ENCODE results near the gene GPHA2. TPM values are rescaled to one million over a fixed set of nuclear protein-coding genes. Genes with fewer than 3 reads are reported as not detected.

Gene GPHA2
- total RNA-seq, 2 experiments from 2014 or later = 0.34 TPM; not detected in 1

GRCh38 chr11:64929625-64930024 lies 6.1 kb downstream of the GPHA2 start:
- Mint-ChIP-seq H3K27me3 (no peaks in the 10 kb centered on the region), H3K4me1 (no peaks in the 10 kb centered on the region), H3K27ac (no peak overlapping the region), H3K9me3 (ENCODE audit: low read depth) (no peaks in the 10 kb centered on the region), H3K4me3 (no peak overlapping the region), H3K36me3 (ENCODE audit: low read depth) (peaks cover 12% of the 10 kb centered on the region)
- intact Hi-C loops (cut with DNase I, micrococcal nuclease) = no loop called here
- ATAC-seq (no peak), DNase-seq (no peak)
- ChIA-PET POLR2A (no interaction called here), CTCF (interaction anchor here (0.6 kb wide), 1 partner anchor 40 kb away, joined by 5 read pairs; no protein-coding TSS in a partner anchor)

GRCh38 chr11:64928957-64929356 lies 6.7 kb downstream of the GPHA2 start:
- Mint-ChIP-seq H3K4me1 (peaks cover 5% of the 10 kb centered on the region), H3K27ac (no peak overlapping the region), H3K27me3 (no peaks in the 10 kb centered on the region), H3K4me3 (no peak overlapping the region), H3K9me3 (ENCODE audit: low read depth) (no peaks in the 10 kb centered on the region), H3K36me3 (ENCODE audit: low read depth) (peaks cover 12% of the 10 kb centered on the region)
- no peak for ATAC-seq
- ChIA-PET POLR2A (no interaction called here), CTCF (interaction anchor here (0.7 kb wide), 1 partner anchor 85 kb away, joined by 3 read pairs; the partner anchor contains the start of gene ARL2)
- intact Hi-C loops (cut with DNase I, micrococcal nuclease) = no loop called here
- DNase-seq = no peak

GRCh38 chr11:64926689-64927088 lies 9.0 kb downstream of the GPHA2 start:
- CTCF ChIA-PET = interaction anchor here (0.6 kb wide), 1 partner anchor 39 kb away, joined by 3 read pairs; no protein-coding TSS in a partner anchor
- H3K4me3 Mint-ChIP-seq = no peak overlapping the region
- peaks cover 9% of the 10 kb centered on the region for H3K4me1 Mint-ChIP-seq
- POLR2A ChIA-PET = no interaction called here
- ATAC-seq = no peak
- intact Hi-C loops (cut with DNase I, micrococcal nuclease) = no loop called here
- no peaks in the 10 kb centered on the region for H3K27me3 Mint-ChIP-seq
- H3K27ac Mint-ChIP-seq = no peak overlapping the region
- no peak for DNase-seq
- peaks cover 8% of the 10 kb centered on the region for H3K36me3 Mint-ChIP-seq (ENCODE audit: low read depth)
- no peaks in the 10 kb centered on the region for H3K9me3 Mint-ChIP-seq (ENCODE audit: low read depth)

DNA sequence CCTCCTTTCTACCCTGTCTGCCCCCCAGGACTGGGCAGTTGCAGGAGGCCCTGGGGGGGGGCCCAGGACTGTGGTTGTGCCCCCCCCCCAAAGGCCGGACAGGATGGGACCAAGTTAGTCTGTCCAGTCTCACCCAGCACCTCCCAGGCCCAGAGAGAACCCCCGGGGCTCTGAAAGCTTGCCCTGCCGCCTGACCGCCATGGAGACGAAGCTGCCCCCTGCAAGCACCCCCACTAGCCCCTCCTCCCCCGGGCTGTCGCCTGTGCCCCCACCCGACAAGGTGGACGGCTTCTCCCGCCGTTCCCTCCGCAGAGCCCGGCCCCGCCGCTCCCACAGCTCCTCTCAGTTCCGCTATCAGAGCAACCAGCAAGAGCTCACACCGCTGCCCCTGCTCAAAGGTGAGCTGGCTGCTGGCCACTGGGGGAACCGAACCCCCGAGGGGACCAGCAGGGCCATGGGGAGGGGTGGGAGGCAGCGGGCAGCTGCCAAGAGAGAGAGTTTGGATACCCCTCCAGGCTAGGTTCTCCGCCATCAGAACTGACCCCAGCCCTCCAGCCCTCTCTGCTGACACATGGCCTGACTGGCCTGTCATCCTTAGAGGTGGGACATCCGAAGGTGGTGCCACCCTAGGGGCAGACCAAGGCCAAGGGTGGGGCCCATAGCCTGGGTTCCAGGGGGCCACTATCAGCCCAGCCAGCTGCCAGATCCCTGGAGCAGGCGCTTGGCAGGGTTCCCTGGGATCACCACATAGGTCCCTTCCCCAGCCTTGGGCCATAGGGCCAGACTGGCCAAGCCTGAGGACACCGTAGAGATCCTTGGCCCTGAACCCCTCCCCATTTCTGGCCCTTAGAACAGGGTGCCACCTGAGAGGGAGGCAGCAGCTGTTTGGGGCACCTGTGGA lies 9.9 kb downstream of the GPHA2 start:
- H3K27me3 Mint-ChIP-seq = no peaks in the 10 kb centered on the region
- no peaks in the 10 kb centered on the region for H3K9me3 Mint-ChIP-seq (ENCODE audit: low read depth)
- CTCF ChIA-PET = interaction anchor here (0.6 kb wide), 1 partner anchor 142 kb away, joined by 3 read pairs; no protein-coding TSS in a partner anchor
- DNase-seq (no peak), ATAC-seq (no peak)
- peaks cover 9% of the 10 kb centered on the region for H3K4me1 Mint-ChIP-seq
- H3K27ac Mint-ChIP-seq = no peak overlapping the region
- peaks cover 6% of the 10 kb centered on the region for H3K36me3 Mint-ChIP-seq (ENCODE audit: low read depth)
- intact Hi-C loops (cut with DNase I, micrococcal nuclease) = loop anchor here in 1 of 2 experiments (2.0 kb wide), 1 partner anchor 47 kb away; the partner anchor contains the start of gene EHD1
- H3K4me3 Mint-ChIP-seq = peak overlapping the region; percentile 81
- POLR2A ChIA-PET = no interaction called here

GRCh38 chr11:64924910-64925284 lies 10.8 kb downstream of the GPHA2 start:
- intact Hi-C loops (cut with DNase I, micrococcal nuclease) = loop anchor here (1.0 to 2.0 kb wide), 12 partner anchors 45 to 690 kb away; partner anchors contain the start of genes EHD1 (in 2 of the 2), SNX15 (in 2 of the 2), CAPN1 (in 1 of the 2) and CDCA5 (in 1 of the 2)
- peaks cover 2% of the 10 kb centered on the region for H3K36me3 Mint-ChIP-seq (ENCODE audit: low read depth)
- H3K4me1 Mint-ChIP-seq = peaks cover 9% of the 10 kb centered on the region
- no peaks in the 10 kb centered on the region for H3K27me3 Mint-ChIP-seq
- DNase-seq = peak; percentile 46
- H3K27ac Mint-ChIP-seq = peak overlapping the region; percentile 29
- no peaks in the 10 kb centered on the region for H3K9me3 Mint-ChIP-seq (ENCODE audit: low read depth)
- ATAC-seq = no peak
- CTCF ChIA-PET = interaction anchor here (0.6 to 1.1 kb wide), 2 partner anchors 91 to 122 kb away, joined by 3 read pairs; partner anchors contain the start of gene MAP4K2
- H3K4me3 Mint-ChIP-seq = peak overlapping the region; percentile 81
- POLR2A ChIA-PET = no interaction called here

DNA sequence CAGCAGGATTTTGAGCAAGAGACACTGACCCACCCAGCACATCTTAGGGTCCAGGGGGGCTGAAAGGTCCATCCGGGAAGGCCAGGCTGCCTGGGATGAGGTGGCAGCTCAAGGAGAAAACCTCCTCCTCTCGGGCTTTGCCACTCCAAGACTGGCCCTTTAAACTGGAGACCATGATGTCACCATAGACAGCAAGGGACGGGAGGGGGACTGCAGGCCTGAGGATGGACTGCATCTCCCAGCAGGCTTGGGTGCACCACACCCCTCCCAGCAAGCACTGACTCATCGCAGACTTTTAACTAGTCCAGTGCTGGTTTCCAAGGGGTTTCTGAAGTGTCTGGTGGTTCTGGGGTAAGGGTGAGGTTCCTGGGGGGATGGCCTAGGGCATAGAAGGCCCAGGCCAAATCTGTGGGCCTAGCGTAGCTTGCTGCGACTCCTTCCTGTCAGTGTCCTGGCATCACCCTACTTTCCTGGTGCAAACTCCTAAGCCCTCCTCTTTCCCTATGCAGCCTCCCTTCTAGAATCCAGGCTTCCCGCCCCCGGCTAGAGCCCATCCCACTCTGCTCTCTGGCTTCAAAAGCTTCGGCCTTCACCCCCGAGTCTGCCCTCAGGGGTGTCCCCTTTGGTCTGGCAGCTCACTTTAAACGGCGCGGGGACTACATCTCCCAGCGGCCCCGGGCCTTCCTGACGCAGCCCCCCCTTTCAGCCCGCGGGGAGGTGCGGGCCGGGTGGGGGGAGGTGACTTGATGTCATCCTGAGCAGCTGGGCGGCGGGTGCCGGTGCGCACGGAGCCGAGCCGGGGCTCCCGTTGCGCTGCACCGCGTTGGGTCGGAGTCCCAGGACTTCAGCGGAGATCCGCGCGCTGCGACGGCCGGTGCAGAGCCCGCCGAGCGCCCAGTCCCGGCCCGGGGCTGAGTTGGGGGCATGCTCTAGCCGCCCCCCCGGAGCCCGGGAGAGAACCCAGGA lies 11.5 kb downstream of the GPHA2 start, which contains the start of gene PPP2R5B:
Gene PPP2R5B, plus strand, starts transcription at position 746 of the 966 bp plus-strand sequence. CDS start 1,046 bp downstream, outside the sequence.
- CTCF ChIA-PET = interaction anchor here (0.5 to 1.1 kb wide), 3 partner anchors 92 to 121 kb away, joined by 3 read pairs; partner anchors contain the start of gene MAP4K2
- intact Hi-C loops (cut with DNase I, micrococcal nuclease) = loop anchor here (1.0 to 2.0 kb wide), 12 partner anchors 45 to 691 kb away; partner anchors contain the start of genes EHD1 (in 2 of the 2), SNX15 (in 2 of the 2), CAPN1 (in 1 of the 2) and CDCA5 (in 1 of the 2)
- H3K4me3 Mint-ChIP-seq = peak within 1 kb of the TSS; percentile 81
- H3K27ac Mint-ChIP-seq = peak within 1 kb of the TSS; percentile 98
- no peaks in the 10 kb centered on the region for H3K9me3 Mint-ChIP-seq (ENCODE audit: low read depth)
- H3K36me3 Mint-ChIP-seq (ENCODE audit: low read depth) = no peaks in the 10 kb centered on the region
- peak; percentile 95 for DNase-seq
- POLR2A ChIA-PET = interaction anchor here (0.8 kb wide), 1 partner anchor 113 kb away, joined by 3 read pairs; no protein-coding TSS in a partner anchor
- peak; percentile 95 for ATAC-seq
- H3K27me3 Mint-ChIP-seq = no peaks in the 10 kb centered on the region
- peaks cover 9% of the 10 kb centered on the region for H3K4me1 Mint-ChIP-seq

GRCh38 chr11:64923151-64923661 lies 12.5 kb downstream of the GPHA2 start:
- ATAC-seq (no peak), DNase-seq (no peak)
- CTCF ChIA-PET = no interaction called here
- intact Hi-C loops (cut with DNase I, micrococcal nuclease) = no loop called here
- Mint-ChIP-seq H3K27me3 (no peaks in the 10 kb centered on the region), H3K36me3 (ENCODE audit: low read depth) (no peaks in the 10 kb centered on the region), H3K4me3 (no peak overlapping the region), H3K4me1 (peaks cover 9% of the 10 kb centered on the region), H3K9me3 (ENCODE audit: low read depth) (no peaks in the 10 kb centered on the region), H3K27ac (no peak overlapping the region)
- POLR2A ChIA-PET = no interaction called here

DNA sequence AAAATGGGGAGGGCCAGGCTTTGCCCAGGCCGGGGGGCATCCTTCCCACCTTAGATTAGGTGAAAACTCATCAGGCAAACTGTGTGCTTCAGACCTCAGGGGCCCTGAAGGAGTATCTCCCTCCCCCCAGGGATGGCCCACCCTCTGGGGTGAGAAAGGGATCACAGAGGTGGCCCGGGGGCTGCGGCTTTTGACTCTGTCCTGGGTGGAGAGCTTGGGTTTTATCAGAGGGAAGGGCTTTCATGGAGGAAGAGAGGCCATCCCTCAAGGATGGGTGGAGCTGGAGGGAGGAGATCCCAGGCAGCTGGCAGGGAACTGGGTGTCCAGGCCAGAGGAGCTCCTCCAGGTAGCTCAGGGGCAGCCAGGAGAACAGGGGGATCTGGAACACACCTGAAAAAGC lies 14.3 kb downstream of the GPHA2 start:
- CTCF ChIA-PET = no interaction called here
- no peaks in the 10 kb centered on the region for H3K27me3 Mint-ChIP-seq
- peaks cover 19% of the 10 kb centered on the region for H3K4me1 Mint-ChIP-seq
- no peak overlapping the region for H3K27ac Mint-ChIP-seq
- DNase-seq = no peak
- H3K9me3 Mint-ChIP-seq (ENCODE audit: low read depth) = no peaks in the 10 kb centered on the region
- POLR2A ChIA-PET = interaction anchor here (0.6 kb wide), 1 partner anchor 243 kb away, joined by 4 read pairs; no protein-coding TSS in a partner anchor
- intact Hi-C loops (cut with DNase I, micrococcal nuclease) = no loop called here
- no peak for ATAC-seq
- H3K36me3 Mint-ChIP-seq (ENCODE audit: low read depth) = no peaks in the 10 kb centered on the region
- H3K4me3 Mint-ChIP-seq = no peak overlapping the region

DNA sequence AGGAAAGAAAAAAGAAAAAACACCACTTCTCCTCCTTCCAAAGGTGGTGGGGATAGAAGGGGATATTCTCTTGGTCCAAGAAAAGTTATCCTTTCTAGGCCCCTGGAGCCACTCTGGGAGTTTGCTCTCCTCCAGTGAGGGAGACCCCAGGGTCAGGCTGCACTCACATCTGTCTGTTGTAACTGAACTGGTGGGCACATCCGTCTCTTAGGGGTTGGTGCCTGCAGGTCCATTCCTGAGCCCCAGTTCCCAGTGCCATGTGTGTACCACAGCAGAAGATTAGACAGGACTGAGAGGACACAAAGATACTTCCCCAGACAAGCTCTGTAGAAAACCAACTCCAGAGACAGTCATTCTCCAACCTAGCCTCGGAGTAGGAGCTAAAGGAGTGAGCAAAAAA lies 15.6 kb downstream of the GPHA2 start:
- Mint-ChIP-seq H3K4me1 (peaks cover 26% of the 10 kb centered on the region), H3K27ac (no peak overlapping the region), H3K9me3 (ENCODE audit: low read depth) (no peaks in the 10 kb centered on the region), H3K36me3 (ENCODE audit: low read depth) (no peaks in the 10 kb centered on the region), H3K4me3 (no peak overlapping the region), H3K27me3 (no peaks in the 10 kb centered on the region)
- ATAC-seq (no peak), DNase-seq (no peak)
- CTCF ChIA-PET = interaction anchor here (0.7 kb wide), 1 partner anchor 9 kb away, joined by 3 read pairs; no protein-coding TSS in a partner anchor
- POLR2A ChIA-PET = no interaction called here
- intact Hi-C loops (cut with DNase I, micrococcal nuclease) = no loop called here

DNA sequence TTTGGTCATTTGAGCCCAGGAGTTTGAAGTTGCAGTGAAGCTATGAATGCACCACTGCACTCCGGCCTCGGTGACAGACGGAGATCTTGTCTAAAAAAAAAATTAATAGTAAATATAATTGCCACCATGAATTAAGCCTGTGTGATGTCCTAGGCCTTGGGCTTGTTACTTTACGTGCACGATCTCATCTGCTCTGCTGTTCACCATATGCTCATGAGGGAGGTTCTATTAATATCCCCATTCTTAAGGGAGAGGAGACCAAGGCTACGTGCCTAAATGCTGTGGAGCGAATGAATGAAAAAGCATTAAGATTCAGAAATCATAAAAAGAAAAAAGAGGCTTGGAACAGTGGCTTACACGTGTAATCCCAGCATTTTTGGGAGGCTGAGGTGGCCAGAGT lies 16.1 kb downstream of the GPHA2 start:
- ATAC-seq (no peak), DNase-seq (no peak)
- no peaks in the 10 kb centered on the region for H3K9me3 Mint-ChIP-seq (ENCODE audit: low read depth)
- H3K4me1 Mint-ChIP-seq = peaks cover 26% of the 10 kb centered on the region
- no peaks in the 10 kb centered on the region for H3K36me3 Mint-ChIP-seq (ENCODE audit: low read depth)
- H3K27me3 Mint-ChIP-seq = no peaks in the 10 kb centered on the region
- H3K27ac Mint-ChIP-seq = no peak overlapping the region
- POLR2A ChIA-PET = no interaction called here
- no peak overlapping the region for H3K4me3 Mint-ChIP-seq
- CTCF ChIA-PET = interaction anchor here (0.7 kb wide), 2 partner anchors 8 to 17 kb away, joined by 3 read pairs; no protein-coding TSS in a partner anchor
- intact Hi-C loops (cut with DNase I, micrococcal nuclease) = loop anchor here (5.0 kb wide), 4 partner anchors 53 to 653 kb away; partner anchors contain the start of genes ARL2 (in 1 of the 2), FAM89B (in 1 of the 2), MAJIN (in 1 of the 2) and TM7SF2 (in 1 of the 2)

Measured in activated CD4-positive, alpha-beta T cell treated with anti-CD3 and anti-CD28 coated beads for 36 hours (primary cell).